Measurements from ENCODE around the gene KAZN. TPM values are rescaled to one million over a fixed set of nuclear protein-coding genes. Genes with fewer than 3 reads are reported as not detected.

KAZN gene
- total RNA-seq, 1 donor from 2014 or later = 3.7 TPM

GRCh38 chr1:14896381-14897079 lies 298.0 kb downstream of the KAZN start:
- DNase-seq (no peak), ATAC-seq (ENCODE audit: poor library complexity) (no peak)
- intact Hi-C loops (cut with DNase I) = no loop called here

- ATAC-seq (ENCODE audit: poor library complexity) (no peak), DNase-seq (no peak)
- intact Hi-C loops (cut with DNase I) = no loop called here
Observed at GRCh38 chr1:14897080-14897449, 298.6 kb downstream of the KAZN start.

- DNase-seq (no peak), ATAC-seq (ENCODE audit: poor library complexity) (no peak)
- intact Hi-C loops (cut with DNase I) = no loop called here
Observed at GRCh38 chr1:14897547-14897946, 299.1 kb downstream of the KAZN start.

GRCh38 chr1:14897997-14898645 lies 299.6 kb downstream of the KAZN start:
- ATAC-seq (ENCODE audit: poor library complexity) (no peak), DNase-seq (no peak)
- intact Hi-C loops (cut with DNase I) = no loop called here

- intact Hi-C loops (cut with DNase I) = no loop called here
- ATAC-seq (ENCODE audit: poor library complexity) (no peak), DNase-seq (no peak)
Observed at GRCh38 chr1:14899686-14900085, 301.2 kb downstream of the KAZN start.

GRCh38 chr1:14901371-14901954 lies 303.0 kb downstream of the KAZN start:
- intact Hi-C loops (cut with DNase I) = no loop called here
- ATAC-seq (ENCODE audit: poor library complexity) (no peak), DNase-seq (no peak)

GRCh38 chr1:14903922-14904321 lies 305.4 kb downstream of the KAZN start:
- ATAC-seq (ENCODE audit: poor library complexity) (no peak), DNase-seq (no peak)
- intact Hi-C loops (cut with DNase I) = no loop called here

- DNase-seq (no peak), ATAC-seq (ENCODE audit: poor library complexity) (no peak)
- intact Hi-C loops (cut with DNase I) = no loop called here
Observed at GRCh38 chr1:14906665-14907064, 308.2 kb downstream of the KAZN start.

GRCh38 chr1:14907416-14907815 lies 308.9 kb downstream of the KAZN start:
- ATAC-seq (ENCODE audit: poor library complexity) = no peak
- intact Hi-C loops (cut with DNase I) = no loop called here
- no peak for DNase-seq

- intact Hi-C loops (cut with DNase I) = no loop called here
- ATAC-seq (ENCODE audit: poor library complexity) (no peak), DNase-seq (no peak)
Observed at GRCh38 chr1:14909273-14909672, 310.8 kb downstream of the KAZN start.

GRCh38 chr1:14909920-14910460 lies 311.5 kb downstream of the KAZN start:
- peak; percentile 51 for ATAC-seq (ENCODE audit: poor library complexity)
- intact Hi-C loops (cut with DNase I) = no loop called here
- no peak for DNase-seq

GRCh38 chr1:14910984-14911721 lies 312.7 kb downstream of the KAZN start:
- DNase-seq = no peak
- ATAC-seq (ENCODE audit: poor library complexity) = no peak
- intact Hi-C loops (cut with DNase I) = no loop called here

GRCh38 chr1:14912839-14913481 lies 314.5 kb downstream of the KAZN start:
- intact Hi-C loops (cut with DNase I) = no loop called here
- no peak for DNase-seq
- no peak for ATAC-seq (ENCODE audit: poor library complexity)

- DNase-seq (no peak), ATAC-seq (ENCODE audit: poor library complexity) (no peak)
- intact Hi-C loops (cut with DNase I) = no loop called here
Observed at GRCh38 chr1:14913482-14914177, 315.1 kb downstream of the KAZN start.

GRCh38 chr1:14914351-14914988 lies 316.0 kb downstream of the KAZN start:
- ATAC-seq (ENCODE audit: poor library complexity) (no peak), DNase-seq (no peak)
- intact Hi-C loops (cut with DNase I) = no loop called here

GRCh38 chr1:14915356-14916054 lies 317.0 kb downstream of the KAZN start:
- intact Hi-C loops (cut with DNase I) = loop anchor here (5.0 kb wide), 1 partner anchor 112 kb away; no protein-coding TSS in a partner anchor
- DNase-seq = no peak
- ATAC-seq (ENCODE audit: poor library complexity) = peak; percentile 73

- intact Hi-C loops (cut with DNase I) = loop anchor here (5.0 kb wide), 1 partner anchor 108 kb away; no protein-coding TSS in a partner anchor
- DNase-seq (no peak), ATAC-seq (ENCODE audit: poor library complexity) (no peak)
Observed at GRCh38 chr1:14919289-14919688, 320.8 kb downstream of the KAZN start.
